Dedifferentiated amniotic fluid mesenchymal stem cell (primary cell): ENCODE results near the gene ZNF292.
A peak's percentile ranks its signal among the peaks of the same experiment; 100 is the strongest.
"Not testable (repeated sequence)": the region's sequence is repeated elsewhere in the genome, so short reads cannot be mapped to it uniquely, and the experiment has no call there.

Experiments used
- DNase-seq: peaks from one replicate; pipeline ENCODE4 v3.0.0-alpha.2; 2016; ENCODE audit errors: extremely low spot score

ZNF292 gene

DNA sequence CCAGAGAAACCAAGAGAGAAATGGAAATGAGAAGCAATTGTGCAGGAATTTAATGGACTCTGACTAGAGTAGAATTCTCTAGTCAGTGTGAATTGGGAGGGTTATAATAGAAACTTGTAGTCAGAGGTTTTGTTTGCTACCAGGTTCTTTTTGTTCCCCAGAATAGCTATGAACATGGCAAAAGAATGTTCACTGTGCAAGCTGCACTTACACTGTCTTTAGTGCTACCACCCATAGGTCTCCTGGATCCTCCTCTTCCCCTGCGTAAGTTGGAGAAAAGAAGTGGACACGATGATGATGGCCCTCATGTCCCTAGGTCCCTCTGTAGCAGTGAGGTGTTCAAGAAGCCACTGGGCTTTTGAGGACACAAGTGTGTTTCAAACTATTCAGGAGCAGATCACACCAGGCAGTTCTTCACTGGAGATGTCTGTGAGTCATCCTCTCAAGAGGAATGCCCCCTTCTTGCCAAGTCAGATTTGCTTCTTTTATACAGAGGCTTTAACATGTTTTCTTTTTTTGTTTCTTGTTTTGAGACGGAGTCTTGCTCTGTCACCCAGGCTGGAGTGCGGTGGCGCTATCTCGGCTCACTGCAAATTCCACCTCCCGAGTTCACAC lies 119.4 kb downstream of the ZNF292 start:
- DNase-seq, result peak; percentile 59

GRCh38 chr6:87276624-87277023 lies 121.3 kb downstream of the ZNF292 start:
- DNase-seq, result no peak

- DNase-seq, result no peak
Measured at GRCh38 chr6:87277123-87277522, 121.8 kb downstream of the ZNF292 start.

DNA sequence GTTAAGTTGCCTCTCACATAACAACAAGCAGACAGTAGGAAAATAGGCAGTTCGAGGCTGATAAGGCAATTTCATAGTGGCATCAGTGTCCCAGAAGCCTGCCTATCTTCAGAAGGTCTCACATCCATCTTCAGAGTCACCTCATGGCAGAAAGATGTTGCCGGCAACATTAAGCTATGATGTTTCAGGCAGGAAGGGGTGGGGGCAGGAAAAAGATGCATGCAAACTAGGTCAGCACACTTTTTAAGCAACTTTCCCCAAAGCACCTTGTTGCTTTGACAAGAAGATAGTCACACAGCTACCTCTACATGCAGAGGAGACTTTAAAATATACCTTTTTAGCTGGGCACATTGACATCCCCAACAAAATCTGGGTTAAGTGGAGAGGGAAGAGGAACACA lies 123.8 kb downstream of the ZNF292 start:
- DNase-seq, result no peak

GRCh38 chr6:87281426-87281825 lies 126.1 kb downstream of the ZNF292 start:
- DNase-seq, result no peak

DNA sequence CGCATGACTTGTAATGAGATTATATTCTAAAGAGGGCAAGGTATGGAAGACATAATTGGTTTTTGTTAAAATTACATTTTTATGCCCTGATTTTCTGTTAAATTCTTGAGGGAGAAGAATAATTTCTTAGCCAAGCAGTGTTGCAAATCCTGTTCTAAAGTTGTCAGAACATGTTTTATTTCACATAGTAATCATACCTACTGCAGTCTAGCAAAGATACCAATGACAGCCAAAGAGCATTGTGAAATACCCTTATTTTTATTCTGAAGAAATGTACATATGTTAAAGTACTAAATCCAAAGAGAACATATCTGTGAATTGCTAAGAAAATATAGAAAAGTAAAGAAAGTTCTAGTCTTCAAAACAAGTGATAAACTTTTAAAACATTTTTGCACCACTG lies 127.4 kb downstream of the ZNF292 start:
- DNase-seq, result no peak

- DNase-seq, result no peak
Measured at GRCh38 chr6:87283461-87283860, 128.1 kb downstream of the ZNF292 start.

GRCh38 chr6:87287251-87287650 lies 131.9 kb downstream of the ZNF292 start:
- DNase-seq, result no peak

- DNase-seq, result no peak
Measured at GRCh38 chr6:87289571-87289970, 134.2 kb downstream of the ZNF292 start.

GRCh38 chr6:87291883-87292282 lies 136.5 kb downstream of the ZNF292 start:
- DNase-seq, result no peak

- DNase-seq, result no peak
Measured at GRCh38 chr6:87293526-87293925, 138.2 kb downstream of the ZNF292 start.

DNA sequence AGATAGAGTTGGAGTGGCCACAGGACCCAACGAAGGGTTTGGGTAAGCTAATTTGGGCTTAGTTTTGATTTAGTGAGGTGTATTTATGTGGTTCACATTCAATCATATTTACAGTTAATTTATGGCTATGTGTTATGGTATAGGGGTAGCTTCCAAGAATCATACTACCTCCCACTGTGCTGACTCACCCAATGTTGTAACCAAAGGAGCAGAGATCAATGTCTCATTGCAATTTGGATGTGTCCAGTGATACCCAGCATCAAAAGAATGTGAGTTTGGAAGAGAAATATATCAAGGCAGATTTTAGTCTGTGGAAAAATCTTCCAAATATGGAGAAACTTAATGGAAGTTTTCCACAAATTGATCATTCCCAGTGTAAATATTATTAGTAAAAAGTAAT lies 141.8 kb downstream of the ZNF292 start:
- no peak for DNase-seq

DNA sequence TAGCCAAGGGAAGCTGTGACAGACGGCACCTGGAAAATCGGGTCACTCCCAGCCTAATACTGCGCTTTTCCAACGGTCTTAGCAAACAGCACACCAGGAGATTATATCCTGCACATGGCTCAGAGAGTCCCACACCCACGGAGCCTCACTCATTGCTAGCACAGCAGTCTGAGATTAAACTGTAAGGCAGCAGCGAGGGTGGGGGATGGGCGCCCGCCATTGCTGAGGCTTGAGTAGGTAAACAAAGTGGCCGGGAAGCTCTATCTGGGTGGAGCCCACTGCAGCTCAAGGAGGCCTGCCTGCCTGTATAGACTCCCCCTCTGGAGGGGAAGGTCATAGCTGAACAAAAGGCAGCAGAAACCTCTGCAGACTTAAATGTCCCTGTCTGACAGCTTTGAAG lies 145.9 kb downstream of the ZNF292 start:
- DNase-seq, result not testable (repeated sequence)

DNA sequence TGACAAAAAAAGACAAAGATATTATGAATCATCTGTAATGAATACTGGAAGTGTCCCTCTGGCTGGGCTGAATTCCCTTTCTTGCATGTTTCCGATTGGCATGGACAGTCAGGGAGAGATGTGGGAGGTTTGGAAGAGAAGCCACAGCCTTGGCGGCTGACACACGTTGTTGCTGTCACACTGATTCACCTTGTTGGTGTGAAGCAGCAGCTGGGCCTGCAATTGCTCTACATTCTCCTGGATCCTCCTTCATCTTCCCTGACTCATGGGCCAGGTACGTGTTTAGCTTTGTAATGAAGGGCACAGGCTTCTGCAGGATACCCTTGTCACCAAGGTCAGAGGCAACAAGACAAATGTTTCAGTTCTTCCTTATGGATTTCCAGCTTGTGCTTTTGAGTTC lies 153.6 kb downstream of the ZNF292 start:
- DNase-seq, result no peak

- no peak for DNase-seq
Measured at GRCh38 chr6:87312860-87313259, 157.5 kb downstream of the ZNF292 start.
